ENCODE results near the gene PIP4K2A.

The PIP4K2A gene

DNA sequence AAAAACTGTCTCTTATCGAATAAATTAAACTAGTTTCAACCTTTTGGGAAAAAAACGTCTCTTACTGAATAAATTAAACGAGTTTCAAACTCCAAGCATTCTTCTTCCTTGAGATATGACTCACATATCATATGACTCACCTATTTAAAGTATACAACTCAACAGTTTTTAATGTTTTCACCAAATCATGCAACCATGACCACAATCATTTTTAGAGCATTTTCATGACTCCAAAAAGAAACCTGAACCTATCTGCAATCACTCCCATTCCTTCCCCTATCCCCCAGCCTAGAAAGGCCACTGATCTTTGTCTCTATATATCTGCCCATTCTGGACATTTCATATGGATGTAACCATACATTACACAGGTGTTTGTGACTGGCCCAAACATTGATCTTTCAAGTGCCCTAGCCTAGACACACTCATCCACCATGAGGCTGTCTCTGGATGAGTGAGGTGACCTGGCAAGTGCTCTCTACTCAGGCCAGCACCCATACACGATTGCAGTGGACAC is 115.3 kb downstream of the PIP4K2A start:
- DNase-seq (ENCODE audit: low read depth), result peak; percentile 42

DNA sequence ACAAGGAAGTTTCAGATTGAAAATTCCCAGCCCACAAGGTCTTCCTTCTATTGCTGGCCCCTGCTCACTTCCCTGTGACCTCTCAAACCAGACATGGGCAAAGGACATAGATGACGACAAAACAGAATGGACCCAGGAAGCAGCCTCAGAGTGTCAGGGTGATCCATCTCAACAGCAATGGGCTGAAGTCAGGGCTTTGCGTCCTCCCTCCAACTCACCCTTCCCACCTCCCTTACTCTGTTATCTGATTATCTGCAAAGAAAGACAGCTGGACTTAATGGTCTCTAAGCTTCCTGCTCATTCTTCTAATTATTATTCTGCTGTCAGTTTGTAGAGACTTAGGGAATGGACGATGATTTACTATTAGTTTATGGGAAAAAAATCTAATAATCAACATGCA is 115.9 kb downstream of the PIP4K2A start:
- DNase-seq (ENCODE audit: low read depth), result no peak

DNA sequence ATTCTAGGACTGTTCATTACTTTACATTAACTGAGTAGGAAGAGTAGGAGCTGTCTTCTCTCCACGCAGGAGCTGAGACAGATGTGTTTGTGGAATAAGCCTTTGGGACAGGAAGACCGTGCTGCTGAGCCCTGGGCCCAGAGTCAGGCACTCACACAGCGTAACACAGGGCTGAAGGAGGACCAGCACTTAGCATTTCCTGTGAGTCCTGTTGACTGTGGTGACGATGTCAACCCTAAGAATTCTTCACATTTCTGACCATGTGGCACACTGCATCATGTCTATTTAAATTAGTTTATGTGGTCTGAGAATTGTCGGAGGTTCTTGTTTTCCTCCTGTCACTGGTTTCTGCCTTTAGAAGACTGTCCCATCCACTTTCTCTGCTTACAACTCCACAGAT is 117.2 kb downstream of the PIP4K2A start:
- DNase-seq (ENCODE audit: low read depth), result no peak

DNA sequence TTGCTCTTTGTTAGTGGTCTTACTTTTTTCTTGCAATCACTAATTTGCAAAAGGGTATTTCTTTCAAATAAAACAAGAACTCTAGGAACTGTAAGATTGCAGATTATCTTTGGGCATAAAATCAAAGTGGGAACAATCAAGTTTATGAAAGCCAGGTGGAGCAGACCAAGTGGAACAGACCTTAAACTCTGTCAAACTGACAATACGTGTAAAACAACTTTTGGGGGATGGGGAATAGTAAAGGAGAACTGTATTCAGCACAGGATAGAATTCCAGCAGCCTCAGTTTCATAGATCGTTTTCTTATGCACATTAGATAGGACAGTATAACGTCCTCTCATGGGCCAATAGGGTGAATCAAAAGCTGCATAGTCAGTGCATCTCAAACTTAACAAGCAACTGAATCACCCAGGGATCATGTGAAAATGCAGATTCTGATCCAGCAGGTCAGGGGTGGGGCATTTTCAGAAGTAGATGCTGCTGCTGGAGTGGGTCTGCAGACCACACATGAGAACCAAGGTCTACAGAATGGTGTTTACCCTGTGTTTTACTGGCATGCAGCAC is 120.7 kb downstream of the PIP4K2A start:
- DNase-seq (ENCODE audit: low read depth), result no peak

DNA sequence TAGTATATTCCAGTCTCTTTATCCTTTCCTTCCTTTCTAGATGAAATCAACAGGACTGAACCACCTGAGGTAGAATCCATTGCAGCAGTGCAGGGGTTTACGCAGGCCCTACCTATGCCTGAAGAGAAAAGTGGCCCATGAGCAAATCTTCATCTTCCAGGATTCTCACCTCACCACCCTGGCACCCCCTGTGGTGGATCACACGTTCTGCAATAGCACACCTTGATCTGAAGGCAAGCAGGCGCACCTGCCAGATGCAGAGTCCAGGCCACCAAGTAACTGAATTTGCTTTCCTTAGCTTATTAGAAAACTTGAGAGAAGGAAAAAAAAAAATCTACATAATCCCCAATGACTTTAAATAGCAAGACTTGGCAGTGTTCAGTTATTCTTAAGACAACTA is 121.4 kb downstream of the PIP4K2A start:
- DNase-seq (ENCODE audit: low read depth), result no peak

DNA sequence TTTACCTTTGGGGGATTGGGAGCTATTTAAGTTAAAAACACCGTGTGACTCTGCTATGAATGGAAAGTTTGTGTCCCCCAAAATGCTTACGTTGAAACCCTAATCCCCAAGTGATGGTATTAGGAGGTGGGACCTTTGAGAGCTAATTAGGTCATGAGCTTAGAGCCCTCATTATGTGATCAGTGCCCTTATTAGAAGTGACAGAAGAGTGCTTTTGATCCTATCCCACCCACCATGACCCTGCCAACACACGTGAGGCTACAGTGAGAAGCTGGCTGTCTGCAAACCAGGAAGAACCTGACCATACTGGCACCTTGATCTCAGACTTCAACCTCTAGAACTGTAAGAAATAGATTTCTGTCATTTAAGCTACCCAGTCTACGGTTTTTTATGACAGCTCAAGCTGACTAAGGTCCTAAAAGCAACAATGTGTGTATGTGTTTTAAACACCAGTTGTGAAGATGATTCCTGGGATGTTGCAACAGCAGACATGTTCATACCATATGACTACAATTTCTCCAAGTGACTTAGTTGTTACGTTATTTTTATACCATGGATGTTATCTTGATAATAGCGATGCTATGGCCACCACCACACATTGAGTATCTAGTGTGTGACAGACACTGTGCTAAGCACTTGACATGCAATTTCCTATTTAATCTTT is 124.4 kb downstream of the PIP4K2A start:
- no peak for DNase-seq (ENCODE audit: low read depth)

DNA sequence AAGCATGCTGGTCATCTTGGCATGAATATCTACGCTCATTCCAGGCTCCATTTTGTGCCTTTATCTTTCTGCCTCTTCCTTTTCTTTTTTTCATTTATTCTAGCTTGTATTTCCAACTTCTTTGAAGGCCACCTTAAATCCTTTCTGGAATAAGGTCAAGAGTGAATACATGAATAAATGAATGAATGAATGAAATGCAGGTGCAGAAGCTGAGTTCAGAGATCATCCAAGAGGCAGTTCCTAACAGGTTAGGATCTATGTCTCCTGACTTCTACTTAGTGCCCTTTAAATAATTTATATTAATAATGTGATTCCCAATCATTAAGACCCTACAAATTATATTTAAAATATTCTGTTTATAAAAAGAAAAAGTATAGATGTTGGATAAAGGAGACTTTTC is 125.9 kb downstream of the PIP4K2A start:
- no peak for DNase-seq (ENCODE audit: low read depth)

DNA sequence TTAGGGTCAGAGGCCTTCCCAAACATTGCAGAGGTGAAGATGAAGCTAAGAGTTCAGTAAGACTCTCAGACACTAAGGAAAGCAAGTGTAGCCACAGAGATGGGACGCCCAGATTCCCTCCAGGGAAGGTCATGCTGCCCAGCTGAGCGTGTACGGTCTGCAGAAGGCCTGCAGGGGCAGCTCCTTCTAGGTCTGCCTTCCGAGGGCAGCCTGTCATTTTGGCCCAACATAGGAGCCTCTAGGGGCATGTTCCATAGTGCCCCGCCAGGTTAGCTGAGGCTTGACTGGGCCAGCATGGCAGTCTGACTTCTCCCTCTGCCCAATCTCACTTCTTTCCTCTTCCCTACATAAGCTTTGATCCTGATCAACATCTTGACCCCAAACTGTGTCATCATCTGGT is 130.7 kb downstream of the PIP4K2A start:
- DNase-seq (ENCODE audit: low read depth), result no peak

DNA sequence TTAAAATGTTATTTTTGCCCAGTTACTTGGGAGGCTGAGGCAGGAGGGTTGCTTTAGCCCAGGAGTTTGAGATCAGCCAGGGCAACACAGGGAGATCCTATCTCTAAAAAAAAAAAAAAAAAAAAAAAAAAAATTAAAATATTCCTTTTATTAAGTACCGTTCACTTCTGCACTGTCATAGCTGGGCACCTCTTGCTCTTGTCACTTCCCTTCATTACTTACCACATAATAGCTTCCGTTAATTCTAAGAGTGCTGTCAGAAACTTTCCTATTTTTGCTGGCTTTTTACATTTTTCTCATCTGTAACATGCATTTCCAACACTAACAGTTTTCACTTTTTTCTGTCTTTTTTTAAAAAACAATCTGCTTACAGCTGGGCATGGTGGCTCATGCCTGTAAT is 132.9 kb downstream of the PIP4K2A start:
- DNase-seq (ENCODE audit: low read depth), result no peak

DNA sequence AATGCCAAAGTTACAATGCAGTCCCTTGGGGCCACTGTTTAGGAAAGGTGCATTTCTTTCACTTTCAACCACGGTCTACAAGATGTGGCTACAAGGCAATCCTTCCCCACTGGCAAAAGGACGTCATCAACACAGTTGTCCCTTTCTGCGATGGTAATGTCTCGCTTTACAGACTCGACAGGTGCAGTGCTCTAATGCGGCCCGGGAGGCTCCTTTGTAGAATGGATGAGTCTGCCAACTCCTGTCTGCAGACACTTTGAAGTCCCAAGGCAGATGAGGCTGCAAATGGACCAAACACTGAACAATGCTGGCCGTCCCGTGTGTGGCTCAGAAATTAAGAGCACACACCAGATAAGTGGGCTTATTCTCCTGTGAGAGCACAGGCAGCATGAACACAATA is 133.7 kb downstream of the PIP4K2A start:
- no peak for DNase-seq (ENCODE audit: low read depth)

DNA sequence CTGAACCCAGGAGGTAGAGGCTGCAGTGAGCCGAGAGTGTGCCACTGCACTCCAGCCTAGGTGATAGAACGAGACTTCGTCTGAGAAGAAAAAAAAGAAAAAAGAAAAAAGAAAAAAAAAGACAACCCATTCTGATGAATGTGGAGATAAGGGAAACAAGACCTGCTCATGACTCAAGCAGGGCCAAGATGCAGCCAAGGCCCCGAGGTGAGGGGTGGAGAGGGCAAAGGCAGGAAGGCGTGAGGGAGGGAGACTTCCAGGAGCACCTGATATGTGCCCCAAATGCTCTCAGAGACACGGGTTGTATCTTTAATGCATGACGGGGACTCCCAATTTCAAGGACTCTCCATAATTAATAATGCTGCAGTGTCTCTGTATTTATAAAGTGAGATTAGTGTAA is 134.6 kb downstream of the PIP4K2A start:
- no peak for DNase-seq (ENCODE audit: low read depth)

DNA sequence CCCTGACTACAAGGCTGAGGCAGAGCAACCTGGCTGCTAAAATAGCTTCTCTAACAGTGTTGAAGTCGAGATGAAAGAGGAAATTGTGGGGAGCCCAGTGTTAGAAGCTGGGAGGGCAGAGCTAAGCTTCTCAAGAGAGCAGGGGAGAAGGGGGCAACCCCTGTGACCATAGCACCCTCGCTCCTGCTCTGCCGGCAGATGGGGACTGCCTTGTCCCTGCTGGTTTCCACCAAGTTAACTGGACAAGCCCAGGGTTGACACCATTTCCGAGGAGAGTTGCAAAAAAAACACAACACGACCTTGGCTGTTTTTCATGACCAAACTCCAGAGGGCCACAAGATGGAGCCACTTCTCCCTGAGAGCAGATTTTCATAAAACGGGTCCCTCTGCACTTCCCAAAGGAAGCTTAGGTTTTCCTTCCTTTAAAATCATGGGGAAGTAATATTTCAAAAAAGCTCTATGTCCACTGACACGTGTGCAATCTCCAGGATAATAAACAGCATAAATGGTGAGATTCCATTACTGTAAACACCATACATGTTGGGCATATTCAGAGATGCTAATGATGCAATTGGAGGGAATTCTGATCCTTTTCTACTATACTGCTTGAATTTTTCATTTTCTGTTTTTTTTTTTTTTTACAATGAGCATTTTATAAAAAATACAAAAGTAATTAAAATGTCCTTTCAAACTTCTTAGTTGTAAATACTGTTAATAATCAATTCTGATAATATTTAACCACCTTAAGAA is 140.4 kb downstream of the PIP4K2A start:
- peak; percentile 12 for DNase-seq (ENCODE audit: low read depth)

DNA sequence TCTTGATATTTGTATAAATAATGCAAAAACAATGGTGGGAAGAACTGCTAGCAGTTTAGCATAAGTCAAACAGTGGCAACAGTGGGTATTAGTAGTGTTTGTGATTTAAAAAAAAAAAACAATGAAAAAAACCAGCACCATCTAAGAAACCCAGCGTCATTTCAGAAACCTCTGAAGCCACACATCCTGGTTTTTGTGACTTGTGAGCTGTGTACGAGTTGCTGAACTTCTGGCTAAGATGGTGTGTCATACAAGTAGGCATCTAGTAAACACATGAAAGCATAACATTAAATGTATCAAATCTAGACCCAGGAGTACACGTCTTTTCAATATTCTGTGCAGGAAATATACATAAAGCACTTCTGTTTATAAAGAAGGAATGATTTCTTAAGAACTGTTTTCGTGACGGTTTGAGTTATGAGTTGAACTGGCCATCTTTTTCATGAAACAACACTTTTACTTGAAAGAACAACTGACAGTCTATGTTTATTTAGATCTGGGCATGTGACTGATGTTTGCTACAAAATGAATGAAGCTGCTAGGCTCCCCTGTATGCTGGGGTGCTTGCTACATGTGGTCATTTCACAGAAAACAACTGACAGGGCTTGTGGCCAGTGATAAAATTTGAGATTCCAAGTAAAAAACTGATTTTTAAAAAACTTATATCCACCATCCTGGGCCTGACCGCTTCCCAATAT is 143.5 kb downstream of the PIP4K2A start:
- no peak for DNase-seq (ENCODE audit: low read depth)

DNA sequence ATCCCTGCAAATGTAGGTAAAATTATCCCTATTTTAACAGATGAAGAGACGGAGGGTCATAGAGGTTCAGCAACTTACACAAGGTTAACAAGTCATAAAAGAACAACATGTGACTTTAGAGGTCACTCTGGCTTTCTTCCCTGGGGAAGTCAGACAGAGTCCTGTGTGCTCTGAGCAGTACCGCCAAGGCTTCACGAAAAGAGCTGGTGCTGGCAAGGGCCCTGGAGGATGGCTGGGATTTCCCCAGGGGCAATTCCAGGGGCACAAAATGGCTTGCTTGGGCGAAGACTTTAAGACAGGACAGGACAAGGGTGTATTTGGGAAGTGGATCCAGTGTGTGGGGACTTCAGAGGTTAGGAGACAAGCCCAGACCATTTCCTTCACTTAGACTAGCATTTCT is 144.1 kb downstream of the PIP4K2A start:
- no peak for DNase-seq (ENCODE audit: low read depth)

DNA sequence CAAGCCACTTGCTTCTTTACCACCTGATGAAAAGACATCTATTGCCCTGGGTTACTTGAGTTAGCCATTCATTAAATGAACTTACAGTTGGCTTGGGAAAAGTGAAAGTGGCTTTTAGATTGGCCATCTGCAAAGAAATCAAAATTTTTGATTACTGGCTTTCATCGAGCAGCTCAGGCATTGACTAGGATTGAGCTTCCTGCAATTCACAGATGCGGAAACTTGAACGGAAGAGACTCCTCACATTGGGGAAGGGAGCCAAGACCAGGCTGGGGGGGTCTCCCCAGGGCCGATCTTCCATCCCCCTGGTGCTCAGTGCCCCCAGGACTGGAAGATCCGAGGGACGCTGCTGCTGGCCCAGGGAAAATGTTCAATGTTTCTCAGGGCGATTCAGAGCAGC is 145.4 kb downstream of the PIP4K2A start:
- DNase-seq (ENCODE audit: low read depth), result no peak

DNA sequence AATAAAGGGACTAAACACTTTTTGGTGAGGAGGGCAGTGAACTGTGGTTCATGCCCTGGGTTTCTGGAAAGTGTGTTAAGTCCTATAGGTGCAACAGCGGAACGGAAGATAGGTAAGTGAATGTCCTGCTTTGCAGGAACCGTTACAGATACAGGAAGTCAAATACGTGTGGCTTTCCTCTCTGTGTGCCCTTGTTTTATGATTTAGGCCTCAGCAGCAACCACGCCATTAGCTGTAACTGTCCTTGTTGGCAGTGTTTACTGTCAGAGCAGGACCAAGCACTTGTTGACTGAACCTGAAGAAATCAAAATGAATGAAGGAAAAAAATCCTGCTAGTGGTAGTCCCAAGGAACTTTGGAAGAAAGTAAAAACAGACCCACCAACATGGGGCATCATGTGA is 150.3 kb downstream of the PIP4K2A start:
- DNase-seq (ENCODE audit: low read depth), result no peak

DNA sequence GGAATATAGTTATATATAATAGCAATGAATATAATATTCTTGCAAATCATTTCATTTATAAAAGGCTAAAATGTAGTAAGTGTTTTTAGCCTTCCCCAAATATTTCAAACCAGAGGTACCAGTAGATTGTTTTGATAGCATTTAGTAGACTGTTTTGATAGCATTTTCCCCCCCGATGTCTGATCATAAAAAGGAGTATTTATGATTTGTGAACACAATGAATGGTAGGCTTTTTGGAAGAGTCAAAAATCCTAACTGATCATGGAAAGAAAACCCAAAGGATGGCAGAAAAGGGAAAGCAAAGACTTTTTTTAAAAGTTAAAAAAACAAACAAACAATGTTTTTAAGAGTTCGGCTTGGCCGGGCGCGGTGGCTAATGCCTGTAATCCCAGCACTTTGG is 152.5 kb downstream of the PIP4K2A start:
- no peak for DNase-seq (ENCODE audit: low read depth)

DNA sequence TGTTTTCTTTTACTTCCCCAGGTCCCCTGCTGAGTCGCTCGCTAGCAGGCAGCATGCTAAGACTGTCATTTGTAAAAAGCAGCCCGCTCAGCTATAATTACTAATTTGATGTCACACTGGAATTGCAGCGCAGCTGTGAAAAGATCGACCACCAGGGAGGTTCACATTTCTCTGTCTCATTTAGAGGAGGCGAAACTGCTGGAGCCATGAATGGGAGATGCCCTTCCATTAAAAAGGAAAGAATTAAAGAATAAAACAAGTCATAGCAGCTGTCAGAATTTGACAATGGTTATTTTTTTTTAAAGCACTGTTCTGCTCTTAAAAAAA is 153.5 kb downstream of the PIP4K2A start:
- DNase-seq (ENCODE audit: low read depth), result no peak

DNA sequence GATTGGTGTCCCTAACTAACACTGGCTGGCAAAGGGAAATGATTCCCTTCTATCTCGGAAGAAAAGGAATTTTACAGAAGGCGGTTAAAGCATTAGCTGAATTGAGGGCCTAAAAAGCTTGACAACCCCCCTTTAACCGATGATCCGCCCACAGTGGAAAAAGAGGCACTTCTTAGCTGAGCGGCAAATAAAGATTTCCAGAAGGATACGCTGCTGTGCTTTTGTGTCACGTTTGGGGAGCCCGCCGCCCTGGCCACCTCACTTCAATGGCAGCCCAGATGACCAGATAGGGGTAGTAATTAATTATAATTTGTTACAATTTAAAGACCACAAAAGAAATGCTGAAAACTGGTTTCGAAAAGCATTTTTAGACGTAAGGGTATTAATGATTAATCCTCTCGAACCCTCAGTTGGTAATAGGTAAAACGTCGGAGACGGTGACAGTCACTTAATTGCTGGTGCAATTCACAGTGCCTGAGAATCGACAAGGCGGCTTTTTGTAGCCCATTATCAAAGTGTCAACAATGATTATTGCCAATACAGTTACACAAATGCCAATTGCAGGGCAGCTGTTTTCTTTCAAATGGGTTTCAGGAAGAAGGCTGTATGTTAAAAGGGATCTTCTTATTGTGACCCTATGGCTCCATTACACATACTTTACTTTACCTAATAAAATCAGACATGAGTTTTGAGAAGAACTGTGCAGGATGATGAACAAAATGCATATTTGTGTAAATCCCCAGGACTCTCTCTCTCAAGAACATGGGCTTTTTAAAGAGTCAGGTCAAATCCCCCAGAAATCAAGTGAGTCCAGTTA is 154.1 kb downstream of the PIP4K2A start:
- no peak for DNase-seq (ENCODE audit: low read depth)

DNA sequence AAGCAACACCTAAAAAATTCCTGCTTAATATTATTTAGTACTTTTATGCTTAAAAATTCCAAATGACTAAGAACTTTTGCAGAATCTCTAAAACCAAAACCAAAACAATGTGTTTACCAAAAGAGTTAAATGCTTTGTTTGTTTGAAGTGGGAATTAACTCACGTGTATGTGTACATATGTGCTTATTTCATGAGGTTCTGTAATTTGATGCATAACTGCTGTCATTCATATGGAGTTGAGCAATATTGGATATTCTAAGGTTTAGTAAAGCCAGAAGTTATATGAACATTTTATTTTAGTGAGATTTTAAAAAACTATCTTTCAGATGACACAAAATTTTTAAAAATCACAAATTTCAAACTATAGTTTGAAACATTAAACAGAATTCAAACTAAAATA is 157.1 kb downstream of the PIP4K2A start:
- DNase-seq (ENCODE audit: low read depth), result no peak

DNA sequence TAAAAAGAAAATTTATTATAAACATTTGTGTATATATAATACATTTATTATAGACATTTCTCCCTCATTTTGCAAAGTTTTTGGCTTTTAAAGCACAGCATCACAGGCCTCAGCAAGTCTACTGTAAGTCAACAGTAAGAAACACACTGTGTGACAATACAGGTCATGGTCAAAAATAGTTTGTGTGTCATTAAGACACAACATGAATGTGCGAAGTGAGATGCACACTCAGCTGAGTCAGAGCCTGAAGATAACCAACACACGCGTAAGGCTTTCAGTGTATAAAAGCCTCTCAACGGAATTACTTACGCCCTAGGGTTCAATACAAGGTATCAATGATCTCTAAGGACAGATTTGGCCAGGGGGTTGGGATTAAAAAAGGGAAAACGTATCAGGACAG is 157.6 kb downstream of the PIP4K2A start:
- no peak for DNase-seq (ENCODE audit: low read depth)
